ENCODE data around the gene CDYL2.

GRCh38 chr16:80711406-80711805 lies 93.0 kb downstream of the CDYL2 start:
- TF ChIP-seq CTCF (IDR thresholded peaks at IDR 0.05): no peak
- TF ChIP-seq POLR2A (IDR thresholded peaks at IDR 0.05): no peak
